ENCODE results near the gene MACROD2.
"Not testable (repeated sequence)": the region's sequence is repeated elsewhere in the genome, so short reads cannot be mapped to it uniquely, and the experiment has no call there.

Gene MACROD2

DNA sequence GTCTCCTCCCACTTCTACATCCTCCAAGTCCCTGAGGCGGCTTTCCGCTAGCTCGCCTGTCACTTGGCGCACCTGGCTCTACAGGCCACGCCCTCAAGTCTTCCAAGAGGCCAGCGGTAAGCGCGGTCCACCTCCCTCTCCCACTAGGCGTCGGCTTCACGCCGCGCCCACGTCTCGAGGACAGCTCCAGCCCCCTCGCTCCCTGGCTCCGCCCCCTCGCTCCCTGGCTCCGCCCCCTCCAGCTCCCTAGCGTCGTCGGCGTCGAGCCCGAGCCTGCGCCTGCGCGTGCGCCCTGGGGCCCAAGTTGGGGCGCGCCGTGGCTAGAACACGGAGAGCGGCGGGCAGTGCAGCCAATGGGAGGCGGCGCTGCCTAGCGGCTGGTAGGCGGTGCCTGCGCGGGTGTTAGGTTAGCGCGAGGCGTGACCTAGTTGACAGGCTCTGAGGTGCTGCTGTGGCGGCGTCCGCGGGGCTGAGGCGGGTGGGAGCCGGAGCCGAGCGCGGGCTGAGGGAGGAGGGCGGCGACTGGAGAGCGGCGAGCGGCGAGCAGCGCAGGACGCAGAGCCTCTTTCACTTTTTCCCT, at the start of gene MACROD2:
MACROD2 (plus strand) TSS at position 431 of the 580 bp plus-strand sequence.
- DNase-seq: peak; percentile 69

DNA sequence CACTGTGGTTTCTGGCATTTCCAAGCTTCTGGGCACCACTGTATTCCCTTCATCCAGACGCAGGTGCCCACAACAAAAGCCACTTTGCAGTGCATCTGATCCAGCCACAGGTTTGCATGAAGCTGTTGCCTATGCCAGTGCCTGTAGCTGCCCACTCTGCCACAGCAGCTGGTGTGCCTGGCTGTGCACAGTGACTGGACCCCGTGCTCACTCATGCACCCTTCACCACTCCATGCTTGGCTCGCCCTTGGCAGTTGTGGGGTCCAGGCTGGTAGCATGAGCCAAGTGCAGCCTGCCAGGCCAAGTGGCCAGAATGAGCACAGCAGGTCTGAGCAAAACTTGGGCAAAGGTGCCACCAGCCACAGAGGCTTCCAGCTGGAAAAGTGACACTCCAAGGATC, 47.6 kb upstream of the MACROD2 start:
- no peak for DNase-seq

DNA sequence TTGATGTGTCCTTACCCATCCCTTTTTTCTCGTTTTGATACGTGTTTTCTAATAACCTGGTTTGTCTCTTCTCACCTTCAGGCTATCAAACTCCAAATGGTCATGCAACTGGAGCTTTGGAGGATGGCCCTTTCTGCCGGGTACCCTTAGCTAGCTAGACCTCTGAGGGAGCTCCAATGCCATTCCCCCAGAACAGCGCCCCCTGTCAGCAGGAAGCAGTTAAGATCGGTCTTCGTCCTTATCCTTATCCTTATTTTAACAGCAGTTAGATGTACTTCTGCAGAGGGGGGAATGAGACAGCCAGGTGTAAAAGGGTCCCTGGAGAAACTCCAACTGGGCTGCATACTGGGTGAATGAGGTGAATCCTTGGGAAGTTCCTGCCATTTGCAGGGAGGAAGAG, 42.1 kb upstream of the MACROD2 start:
- no peak for DNase-seq

DNA sequence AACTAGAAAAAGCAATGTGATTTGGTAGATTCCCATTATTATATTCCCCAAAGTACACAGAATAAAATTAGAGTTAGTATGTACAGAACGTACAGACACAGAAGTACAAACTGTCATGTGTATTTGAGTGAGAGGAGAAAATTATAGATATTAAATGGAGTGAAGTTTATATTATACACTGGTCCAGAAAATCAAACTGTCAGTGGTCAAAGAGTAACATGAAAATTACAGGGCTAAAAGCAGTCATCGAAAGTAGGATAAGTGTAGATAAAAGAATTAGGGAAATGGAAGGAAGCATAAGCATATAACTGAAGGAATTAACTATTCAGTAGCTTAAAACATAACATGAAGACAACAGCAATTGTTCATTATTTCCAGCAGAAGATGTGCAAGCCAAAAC, 35.2 kb upstream of the MACROD2 start:
- no peak for DNase-seq

DNA sequence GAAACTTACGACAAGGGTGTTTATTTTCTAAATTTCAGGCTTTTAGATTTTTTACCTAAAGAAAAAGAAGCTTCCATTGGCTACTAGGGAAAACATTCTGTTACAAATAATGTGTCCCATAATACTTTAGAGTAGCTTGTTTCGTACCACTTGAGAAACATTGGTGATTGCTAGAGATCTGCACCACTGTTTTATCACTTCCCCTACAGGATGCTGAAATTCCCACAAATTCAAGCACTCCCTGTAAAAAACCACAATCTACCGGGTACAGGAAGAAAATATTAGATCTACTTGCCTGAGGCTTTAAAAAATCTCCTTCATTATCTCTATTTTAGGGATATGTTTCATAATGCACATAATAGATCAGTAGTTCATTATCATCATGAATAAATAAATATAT, 34.8 kb upstream of the MACROD2 start:
- DNase-seq: no peak

DNA sequence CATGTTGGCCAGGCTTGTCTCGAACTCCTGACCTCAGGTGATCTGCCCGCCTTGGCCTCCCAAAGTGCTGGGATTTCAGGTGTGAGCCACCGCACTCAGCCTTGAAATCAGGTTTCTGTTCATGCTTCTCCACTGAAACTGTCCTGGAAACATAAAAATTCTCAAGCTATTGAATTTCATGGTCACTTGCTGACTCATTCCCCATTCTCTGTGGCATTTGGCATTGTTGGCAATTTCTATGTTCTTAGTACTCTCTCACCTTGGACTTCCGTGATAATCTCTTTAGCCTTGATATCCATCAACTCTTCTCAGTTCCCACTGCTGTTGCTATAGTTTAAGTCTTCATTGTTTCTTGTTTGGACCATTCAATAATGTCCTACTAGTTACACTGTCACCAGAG, 11.1 kb upstream of the MACROD2 start:
- no peak for DNase-seq

DNA sequence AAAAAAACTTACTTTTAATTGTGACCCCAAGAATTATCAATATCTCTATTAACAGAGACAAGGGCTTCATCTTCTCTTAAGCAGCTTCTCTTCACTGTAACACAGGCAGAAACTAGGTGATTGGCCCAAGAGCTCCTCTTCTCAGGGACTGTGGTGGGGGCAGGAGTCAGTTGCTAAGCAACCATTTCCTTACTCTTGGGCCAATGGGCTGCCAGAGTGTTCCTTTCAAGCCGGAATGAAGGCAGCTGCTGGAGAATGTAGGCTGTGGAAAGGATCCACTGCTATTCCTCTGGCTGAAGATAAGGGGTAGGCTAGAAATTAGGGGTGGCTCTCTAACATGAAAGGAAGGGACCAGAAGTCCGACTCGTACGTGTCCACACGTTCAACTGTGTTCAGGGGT, 4.9 kb upstream of the MACROD2 start, which contains the start of gene SEL1L2:
SEL1L2 (minus strand) TSS at position 150 of the 400 bp plus-strand sequence; CDS start at position 70, 80 bp downstream.
- DNase-seq: no peak

DNA sequence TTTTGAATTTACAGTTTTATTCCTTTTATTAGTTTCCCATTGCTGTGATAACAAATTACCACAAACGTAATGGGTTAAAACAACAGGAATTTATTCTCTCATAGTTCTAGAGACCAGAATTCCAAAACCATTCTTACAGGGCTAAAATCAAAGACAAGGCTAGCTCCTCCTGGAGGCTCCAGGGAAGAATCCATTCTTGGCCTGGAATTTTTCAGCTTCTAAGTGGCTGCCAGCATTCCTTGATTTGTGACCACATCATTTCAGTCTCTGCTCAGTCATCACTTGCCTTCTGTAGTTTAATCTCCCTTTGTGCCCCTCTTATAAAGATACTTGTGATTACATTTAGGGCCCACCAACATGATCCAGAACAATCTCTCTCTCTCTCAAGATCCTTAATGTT, 4.0 kb upstream of the MACROD2 start:
- no peak for DNase-seq

DNA sequence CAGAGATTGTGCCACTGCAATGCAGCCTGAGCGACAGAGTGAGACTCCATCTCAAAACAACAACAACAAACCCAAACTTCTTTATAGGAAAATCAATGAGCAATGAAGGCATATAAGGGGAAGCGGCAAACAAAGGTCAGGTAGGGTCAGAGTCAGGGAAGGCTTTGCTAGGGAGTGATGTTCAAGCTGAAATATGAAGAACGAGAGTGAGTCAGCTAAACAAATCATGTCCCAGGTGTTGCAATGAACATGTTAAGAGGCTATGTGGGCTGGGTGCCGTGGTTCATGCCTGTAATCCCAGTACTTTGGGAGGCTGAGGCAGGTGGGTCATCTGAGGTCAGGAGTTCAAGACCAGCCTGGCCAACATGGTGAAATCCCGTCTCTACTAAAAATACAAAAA, 3.4 kb upstream of the MACROD2 start:
- not testable (repeated sequence) for DNase-seq

DNA sequence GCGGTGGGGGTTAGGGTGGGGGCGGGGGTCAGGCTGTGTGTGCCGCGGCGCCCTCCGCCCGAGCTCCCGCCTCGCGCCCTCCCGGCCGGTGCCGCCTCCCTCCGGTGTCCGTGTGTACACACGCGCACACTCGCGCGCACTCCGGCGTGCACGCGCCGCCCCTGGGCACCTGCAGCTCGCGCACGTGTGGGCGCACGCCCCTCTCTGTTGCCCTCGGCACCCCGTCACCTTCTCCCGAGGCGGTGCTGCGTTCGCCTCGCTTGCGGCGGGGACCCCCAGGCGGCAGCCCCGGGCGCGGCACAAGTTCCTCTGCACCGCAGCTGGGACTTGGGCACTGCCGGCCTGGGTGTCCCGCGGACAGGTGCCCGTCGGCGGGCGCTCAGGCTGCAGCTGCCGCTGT, 525 bp downstream of the MACROD2 start:
- DNase-seq: no peak

DNA sequence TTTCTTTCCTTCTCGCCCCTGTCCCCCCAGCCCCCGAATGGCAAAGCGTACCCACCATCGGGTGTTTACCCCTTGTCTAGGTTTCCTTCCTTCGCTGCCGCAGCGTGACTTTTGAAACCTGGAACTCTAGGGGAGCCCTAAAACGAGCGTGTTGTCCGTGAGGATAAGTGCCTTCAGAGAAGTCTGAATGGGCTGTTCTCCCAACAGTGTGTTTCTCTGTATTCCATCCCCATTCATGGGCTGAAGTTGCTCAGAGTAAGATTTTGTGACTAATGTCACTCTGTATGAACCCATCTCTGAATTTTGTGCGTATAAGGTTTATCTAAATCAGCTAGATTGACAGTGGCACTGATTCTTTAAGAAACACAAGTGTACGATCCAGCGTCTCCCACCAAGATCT, 949 bp downstream of the MACROD2 start:
- DNase-seq: no peak

DNA sequence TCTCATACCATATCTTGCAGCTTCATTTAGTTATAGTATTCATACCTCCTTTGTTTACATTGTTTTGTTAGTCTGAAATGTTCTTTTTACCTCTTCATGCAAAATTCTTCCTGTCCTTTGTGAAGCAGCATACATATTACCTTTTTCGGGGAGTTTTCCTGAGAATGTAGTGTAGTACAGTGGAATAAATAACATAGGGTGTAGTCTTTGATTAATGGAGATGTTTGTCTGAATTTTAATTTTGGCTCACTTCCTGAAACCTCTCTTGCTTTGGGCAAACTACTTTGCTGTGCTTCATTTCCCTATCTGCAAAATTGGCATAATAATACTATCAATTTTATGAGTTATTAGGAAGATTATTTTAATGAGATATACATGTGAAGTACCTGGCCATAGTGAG, 5.6 kb downstream of the MACROD2 start:
- DNase-seq: no peak

DNA sequence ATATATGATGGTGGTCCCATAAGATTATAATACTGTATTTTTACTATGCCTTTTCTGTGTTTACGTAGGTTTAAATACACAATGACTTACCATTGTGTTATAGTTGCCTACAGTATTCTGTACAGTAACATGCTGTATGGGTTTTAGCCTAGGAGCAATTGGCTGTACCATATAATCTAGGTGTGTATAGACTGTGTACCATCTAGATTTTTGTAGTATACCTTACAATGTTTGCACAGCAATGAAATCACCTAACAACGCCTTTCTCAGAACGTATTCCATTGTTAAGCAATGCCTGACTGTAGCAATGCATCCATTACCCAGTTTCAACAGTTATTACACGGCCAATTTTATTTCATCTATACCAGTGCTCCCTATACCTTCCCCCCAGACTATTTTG, 10.7 kb downstream of the MACROD2 start:
- no peak for DNase-seq

DNA sequence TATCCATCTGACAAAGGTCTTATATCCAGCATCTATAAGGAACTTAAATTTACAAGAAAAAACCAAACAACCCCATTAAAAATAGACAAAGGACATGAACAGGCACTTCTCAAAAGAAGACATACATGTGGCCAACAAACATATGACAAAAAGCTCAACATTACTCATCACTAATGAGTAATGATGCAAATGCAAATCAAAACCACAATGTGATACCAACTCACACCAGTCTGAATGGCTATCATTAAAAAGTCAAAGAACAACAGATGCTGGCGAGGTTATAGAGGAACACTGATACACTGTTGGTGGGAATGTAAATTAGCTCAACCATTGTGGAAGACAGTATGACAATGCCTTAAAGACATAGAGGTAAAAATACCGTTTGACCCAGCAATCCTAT, 13.9 kb downstream of the MACROD2 start:
- no peak for DNase-seq

DNA sequence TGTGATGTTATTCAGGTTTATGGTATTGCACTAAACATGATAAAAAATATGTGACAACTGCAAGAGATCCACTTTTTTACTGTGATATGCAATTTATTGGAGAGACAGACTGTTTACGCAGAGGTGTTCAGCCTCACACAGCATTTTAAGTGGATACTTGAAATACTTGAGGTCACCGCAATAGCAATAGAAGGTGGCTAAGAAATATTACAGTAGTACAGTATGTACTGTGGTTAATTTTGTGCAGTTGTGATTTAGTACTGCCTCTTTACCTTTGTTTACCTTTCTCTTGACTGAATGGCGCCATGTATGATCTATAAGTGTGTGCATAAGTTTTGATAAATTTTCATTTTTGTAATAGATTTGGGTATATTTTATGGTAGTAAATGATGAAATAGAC, 17.4 kb downstream of the MACROD2 start:
- DNase-seq: no peak

DNA sequence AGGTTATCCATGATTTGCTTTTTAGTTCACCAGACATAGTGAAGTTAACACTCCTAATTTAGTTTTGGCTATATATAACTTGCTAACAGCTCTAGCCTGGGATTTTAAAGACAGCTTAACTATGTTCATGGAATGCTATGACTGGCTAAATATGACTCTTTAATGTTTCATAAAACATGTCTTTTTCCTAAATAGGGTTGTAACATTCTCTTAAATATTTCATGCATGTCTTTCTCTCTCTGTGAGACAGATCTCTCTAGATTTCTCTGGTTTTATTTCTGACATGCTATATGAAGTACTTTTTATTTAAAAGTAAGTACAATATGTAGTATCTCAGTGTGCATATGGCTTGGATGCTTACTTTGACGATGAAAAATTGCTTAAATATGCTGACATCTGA, 35.7 kb downstream of the MACROD2 start:
- no peak for DNase-seq

DNA sequence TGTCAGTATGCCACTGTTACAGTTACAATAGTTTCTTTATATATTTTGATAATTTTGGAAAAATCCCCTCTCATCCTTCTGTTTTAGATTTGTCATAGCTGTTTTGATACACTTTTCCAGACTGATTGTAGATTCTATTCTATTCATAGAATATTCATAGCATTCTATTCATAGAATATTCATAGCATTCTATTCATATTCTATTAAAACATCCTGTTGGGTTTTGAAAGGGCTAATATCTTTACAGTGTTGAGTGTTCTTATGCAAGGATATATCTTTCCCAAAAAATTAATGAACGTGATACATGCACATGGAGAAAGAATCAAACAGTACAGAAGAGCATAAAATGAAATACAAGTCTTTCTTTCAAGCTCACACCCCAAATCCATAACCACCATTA, 38.0 kb downstream of the MACROD2 start:
- no peak for DNase-seq

DNA sequence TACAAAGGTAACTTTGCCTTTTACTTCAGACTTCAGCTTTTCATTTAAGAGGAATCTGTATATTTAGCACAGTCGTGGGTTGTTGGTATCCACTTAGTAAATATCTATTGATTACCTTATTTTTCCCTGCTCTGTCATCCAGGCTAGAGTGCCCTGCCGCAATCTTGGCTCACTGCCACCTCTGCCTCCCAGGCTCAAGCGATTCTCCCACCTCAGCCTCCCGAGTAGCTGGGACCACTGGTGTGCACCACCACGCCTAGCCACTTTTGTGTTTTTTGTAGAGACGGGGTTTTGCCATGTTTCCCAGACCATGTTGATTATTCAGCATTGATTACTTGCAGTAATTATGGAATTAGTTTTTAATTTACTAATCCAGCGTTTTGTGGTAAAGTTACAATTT, 41.3 kb downstream of the MACROD2 start:
- no peak for DNase-seq

DNA sequence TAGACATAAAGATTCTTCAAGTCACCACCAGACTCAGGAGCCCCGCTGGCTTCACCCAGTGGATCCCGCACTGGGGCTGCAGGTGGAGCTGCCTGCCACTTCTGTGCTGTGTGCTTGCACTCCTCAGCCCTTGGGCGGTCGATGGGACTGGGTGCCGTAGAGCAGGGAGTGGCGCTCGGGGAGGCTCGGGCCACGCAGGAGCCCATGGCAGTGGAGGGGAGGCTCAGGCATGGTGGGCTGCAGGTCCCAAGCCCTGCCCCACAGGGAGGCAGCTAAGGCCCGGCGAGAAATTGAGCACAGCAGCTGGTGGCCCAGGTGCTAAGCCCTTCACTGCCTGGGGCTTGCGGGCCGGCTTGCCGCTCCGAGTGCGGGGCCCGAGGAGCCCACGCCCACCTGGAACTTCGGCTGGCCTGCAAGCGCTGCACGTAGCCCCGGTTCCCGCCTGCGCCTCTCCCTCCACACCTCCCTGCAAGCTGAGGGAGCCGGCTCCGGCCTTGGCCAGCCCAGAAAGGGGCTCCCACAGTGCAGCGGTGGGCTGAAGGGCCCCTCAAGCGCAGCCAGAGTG, 49.5 kb downstream of the MACROD2 start:
- DNase-seq: not testable (repeated sequence)

DNA sequence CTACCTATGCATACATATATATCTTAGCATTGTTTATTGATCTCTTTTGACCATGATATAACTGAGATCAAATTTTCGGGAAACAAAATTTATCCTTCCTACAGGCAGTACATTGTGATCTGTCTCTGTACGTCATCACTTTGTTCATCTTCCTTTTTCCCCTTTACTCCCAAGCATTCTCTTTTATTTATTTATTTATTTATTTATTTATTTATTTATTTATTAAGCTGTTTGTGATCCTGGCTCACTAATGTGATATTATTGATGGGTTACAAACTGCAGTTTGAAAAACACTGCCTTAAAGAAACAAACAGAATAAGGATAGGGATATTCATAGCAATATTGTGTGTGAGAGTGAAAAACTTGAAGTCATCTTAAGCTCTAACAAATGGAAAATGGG, 51.2 kb downstream of the MACROD2 start:
- no peak for DNase-seq

DNA sequence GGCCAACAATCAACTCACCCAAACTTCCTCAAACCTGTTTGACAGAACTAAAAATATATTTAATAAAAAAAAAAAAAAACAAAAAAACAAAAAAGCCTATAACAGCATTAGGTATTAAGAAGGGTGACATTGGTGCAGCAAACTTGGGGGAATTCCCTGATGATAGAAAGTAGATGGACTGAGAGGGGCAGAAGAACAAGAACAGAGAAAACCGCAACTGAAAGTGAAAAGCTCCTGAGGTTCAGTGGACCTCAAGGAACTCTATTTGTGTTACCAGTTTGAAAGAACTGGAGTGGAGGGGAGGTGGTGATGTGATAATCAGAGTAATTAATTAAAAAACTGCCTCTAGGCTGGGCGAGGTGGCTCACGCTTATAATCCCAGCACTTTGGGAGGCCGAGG, 53.8 kb downstream of the MACROD2 start:
- no peak for DNase-seq

DNA sequence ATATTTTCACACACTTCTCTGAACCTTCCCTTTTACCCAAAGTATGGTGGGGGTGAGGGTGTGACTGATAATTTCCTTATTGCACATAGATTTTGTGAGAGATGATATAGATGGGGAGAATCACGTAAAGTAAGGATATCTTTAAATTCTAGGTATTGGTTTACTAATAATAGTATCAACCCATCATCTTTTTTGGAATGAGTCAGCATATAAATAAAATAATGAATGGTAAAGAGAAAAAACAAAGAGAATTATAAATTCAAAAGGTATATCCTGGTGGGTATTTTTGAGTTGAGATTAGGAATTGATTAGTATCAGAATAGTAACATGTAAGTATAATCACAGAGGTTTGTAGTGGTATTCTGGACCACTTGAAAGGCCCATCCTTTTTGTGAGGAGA, 56.1 kb downstream of the MACROD2 start:
- DNase-seq: no peak

DNA sequence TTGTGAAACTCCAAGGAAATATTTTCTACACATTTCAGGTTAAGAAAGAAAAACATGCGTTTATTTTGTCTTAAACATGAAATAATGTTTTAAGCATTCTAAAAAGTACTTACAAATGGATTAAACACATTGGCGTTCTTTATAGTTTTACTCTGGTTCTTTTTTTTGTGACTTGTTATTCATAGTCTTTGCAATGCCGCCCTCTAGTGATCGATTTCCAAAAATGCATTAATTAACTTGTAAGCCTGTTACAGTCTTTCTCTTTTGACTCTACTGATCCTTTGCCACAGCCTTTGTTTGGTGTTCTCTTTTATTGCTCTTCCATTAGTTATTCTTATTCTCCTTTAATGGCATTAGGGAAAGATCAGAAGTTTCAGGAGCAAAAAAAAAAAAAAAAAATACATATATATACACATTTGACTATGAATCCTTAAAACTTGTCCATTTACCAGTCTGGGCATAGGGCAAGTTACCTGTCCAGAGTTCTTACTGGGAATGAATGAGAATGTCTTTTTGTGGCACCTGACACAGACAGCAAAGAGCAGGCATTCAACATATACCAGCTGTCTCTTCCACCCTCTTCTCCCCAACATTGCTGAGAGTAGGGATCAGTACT, 59.9 kb downstream of the MACROD2 start:
- DNase-seq: no peak

DNA sequence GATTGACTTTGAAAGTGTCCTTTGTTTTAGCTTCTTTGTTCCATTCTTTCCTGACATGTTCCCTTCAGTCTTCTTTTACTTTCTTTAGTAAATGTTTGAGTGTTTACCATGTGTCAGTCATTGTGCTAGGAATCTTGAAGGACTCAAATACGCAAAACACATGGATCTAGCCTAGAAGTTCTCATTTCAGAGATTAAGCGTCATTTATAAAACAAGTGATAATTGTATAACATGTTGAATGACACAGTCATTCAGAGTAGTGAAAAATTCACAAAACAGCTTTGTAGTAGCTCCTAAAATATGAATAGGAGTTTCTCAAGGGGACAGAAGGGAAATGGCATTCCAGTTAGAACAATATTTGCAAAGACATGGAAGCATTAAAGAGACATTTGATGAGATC, 66.9 kb downstream of the MACROD2 start:
- no peak for DNase-seq

DNA sequence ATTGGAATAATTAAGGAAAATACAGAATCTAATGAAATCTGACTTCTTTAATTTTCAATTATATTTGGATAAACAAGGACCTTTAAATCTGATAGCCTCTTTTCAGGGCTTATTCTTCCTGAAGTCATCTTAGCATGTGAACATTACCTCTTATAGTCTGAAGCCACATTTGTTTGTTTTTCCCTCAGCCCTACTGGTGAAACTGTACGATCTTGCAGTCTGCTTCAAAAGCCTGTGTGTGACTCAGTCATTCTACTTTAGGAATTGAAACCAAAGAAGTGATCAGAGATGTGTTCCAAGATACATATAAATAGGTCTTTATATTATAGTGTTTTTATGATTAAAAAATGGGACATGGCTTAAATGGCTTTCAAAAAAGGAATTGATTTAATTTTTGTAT, 67.5 kb downstream of the MACROD2 start:
- no peak for DNase-seq

Measured in stimulated activated CD8-positive, alpha-beta memory T cell treated with anti-CD3 and anti-CD28 coated beads, Interleukin-4, amount 100 ng/mL, for 48 hours (primary cell).